GM12864 (cell line): ENCODE results near the gene C1orf226.

Experiments used
- DNase-seq: peaks from one replicate; pipeline ENCODE4 v3.0.0-alpha.2; 2011; ENCODE audit warnings: low read depth
- H3K4me3 ChIP-seq: 2 replicates; pipeline ENCODE4 v1.5.1; 2011; ENCODE audit warnings: mild to moderate bottlenecking, low read depth, low read length, control low read depth
- CTCF ChIP-seq: IDR thresholded peaks from 2 replicates; pipeline ENCODE4 v1.5.1; 2011; ENCODE audit warnings: low read depth, mild to moderate bottlenecking, moderate library complexity, low read length, control low read depth, inconsistent platforms; ENCODE audit errors: missing control alignments

The C1orf226 gene

GRCh38 chr1:162365284-162366020 lies 16.1 kb upstream of the C1orf226 start:
- DNase-seq: no peak
- no peak for TF ChIP-seq CTCF
- H3K4me3 ChIP-seq: no peak overlapping the region

- DNase-seq: no peak
- no peak overlapping the region for H3K4me3 ChIP-seq
- TF ChIP-seq CTCF: no peak
These were observed 15.4 kb upstream of the C1orf226 start for GRCh38 chr1:162366149-162366548.

DNA sequence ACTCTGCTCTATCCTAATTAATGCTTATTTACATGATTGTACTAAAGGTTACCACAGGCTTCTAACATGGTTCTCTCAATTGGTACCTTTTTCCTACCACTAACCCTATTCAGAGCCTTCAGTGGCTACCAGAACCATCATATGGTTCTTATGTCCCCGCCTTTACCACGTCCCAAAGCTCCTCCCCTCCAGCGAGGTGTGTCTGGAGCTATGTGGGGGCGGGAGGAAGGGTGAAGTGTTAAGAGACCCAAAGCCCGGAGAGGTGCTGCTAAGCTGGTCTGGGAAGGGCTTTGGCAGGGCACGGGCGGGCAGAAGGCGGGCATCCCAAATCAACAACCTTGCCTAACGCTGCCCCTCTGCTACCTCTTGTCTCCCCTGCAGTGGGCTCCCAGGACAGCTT lies 14.9 kb upstream of the C1orf226 start:
- no peak overlapping the region for H3K4me3 ChIP-seq
- TF ChIP-seq CTCF: no peak
- DNase-seq: no peak

DNA sequence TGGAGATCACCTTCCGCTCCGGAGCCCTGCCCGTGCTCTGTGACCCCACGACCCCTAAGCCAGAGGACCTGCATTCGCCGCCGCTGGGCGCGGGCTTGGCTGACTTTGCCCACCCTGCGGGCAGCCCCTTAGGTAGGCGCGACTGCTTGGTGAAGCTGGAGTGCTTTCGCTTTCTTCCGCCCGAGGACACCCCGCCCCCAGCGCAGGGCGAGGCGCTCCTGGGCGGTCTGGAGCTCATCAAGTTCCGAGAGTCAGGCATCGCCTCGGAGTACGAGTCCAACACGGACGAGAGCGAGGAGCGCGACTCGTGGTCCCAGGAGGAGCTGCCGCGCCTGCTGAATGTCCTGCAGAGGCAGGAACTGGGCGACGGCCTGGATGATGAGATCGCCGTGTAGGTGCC lies 14.5 kb upstream of the C1orf226 start:
- H3K4me3 ChIP-seq: no peak overlapping the region
- no peak for TF ChIP-seq CTCF
- no peak for DNase-seq

DNA sequence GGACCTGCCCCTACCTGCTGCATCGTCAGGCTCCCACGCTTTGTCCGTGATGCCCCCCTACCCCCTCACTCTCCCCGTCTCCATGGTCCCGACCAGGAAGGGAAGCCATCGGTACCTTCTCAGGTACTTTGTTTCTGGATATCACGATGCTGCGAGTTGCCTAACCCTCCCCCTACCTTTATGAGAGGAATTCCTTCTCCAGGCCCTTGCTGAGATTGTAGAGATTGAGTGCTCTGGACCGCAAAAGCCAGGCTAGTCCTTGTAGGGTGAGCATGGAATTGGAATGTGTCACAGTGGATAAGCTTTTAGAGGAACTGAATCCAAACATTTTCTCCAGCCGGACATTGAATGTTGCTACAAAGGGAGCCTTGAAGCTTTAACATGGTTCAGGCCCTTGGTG lies 13.8 kb upstream of the C1orf226 start:
- H3K4me3 ChIP-seq: no peak overlapping the region
- TF ChIP-seq CTCF: no peak
- DNase-seq: no peak

DNA sequence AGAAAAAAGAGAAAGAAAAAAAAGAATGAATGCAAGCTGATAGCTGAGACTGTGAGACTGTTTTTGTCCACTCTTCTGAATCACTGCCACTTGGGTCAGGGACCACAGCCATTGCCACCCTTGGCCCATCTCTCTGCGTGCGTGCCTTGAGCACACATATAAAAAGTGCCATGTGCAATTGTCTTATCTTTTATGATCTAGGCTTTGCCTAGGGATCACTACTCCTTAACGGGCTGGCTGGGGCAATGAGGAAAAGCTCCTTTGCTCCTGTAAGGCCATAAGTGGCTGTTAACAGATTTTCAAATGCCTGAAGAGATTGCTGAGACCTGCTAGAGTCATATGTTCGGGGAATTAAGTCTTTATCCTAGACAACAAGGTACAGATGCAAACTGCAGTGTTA lies 13.1 kb upstream of the C1orf226 start:
- no peak for DNase-seq

More for the DNA sequence above, 13.1 kb upstream of the C1orf226 start:
- TF ChIP-seq CTCF: no peak
- no peak overlapping the region for H3K4me3 ChIP-seq
